GM19099 (cell line): ENCODE measurements around the gene IGSF23.

Experiments used
- POLR2A ChIP-seq: IDR thresholded peaks from 3 replicates; pipeline ENCODE4 v1.6.1; 2011; ENCODE audit warnings: low read depth; ENCODE audit not compliant: insufficient read length; ENCODE audit errors: extremely low read depth

The IGSF23 gene

GRCh38 chr19:44644402-44645016 is 31.1 kb downstream of the IGSF23 start:
- no peak for TF ChIP-seq POLR2A

DNA sequence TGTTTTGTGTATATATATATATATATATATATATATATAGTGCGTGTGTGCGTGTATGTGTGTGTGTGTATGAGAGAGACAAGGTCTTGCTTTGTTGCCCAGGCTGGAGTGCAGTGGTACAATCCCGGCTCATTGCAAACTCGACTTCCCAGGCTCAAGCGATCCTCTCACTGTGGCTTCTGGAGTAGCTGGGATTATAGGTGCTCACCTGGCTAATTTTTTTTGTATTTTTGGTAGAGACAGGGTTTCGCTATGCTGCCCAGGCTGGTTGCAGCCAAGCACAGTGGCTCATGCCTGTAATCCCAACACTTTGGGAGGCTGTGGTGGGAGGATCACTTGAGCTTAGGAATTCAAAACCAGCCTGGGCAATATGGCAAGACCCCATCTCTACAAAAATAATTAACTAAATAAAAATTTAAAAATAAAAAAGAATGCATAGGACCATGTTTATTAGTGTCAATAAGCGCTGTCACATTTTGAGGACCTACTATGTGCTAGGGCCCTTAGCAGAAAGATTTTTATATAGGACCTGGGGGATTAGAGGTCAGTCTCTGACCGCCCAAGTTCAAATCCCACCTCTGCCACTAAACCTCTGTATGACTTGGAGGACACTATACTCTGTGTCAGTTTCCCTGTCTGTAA is 32.2 kb downstream of the IGSF23 start:
- TF ChIP-seq POLR2A, result no peak

GRCh38 chr19:44646049-44646416 is 32.7 kb downstream of the IGSF23 start:
- TF ChIP-seq POLR2A, result no peak

- TF ChIP-seq POLR2A, result no peak
These were observed 33.8 kb downstream of the IGSF23 start for GRCh38 chr19:44647144-44647543.

DNA sequence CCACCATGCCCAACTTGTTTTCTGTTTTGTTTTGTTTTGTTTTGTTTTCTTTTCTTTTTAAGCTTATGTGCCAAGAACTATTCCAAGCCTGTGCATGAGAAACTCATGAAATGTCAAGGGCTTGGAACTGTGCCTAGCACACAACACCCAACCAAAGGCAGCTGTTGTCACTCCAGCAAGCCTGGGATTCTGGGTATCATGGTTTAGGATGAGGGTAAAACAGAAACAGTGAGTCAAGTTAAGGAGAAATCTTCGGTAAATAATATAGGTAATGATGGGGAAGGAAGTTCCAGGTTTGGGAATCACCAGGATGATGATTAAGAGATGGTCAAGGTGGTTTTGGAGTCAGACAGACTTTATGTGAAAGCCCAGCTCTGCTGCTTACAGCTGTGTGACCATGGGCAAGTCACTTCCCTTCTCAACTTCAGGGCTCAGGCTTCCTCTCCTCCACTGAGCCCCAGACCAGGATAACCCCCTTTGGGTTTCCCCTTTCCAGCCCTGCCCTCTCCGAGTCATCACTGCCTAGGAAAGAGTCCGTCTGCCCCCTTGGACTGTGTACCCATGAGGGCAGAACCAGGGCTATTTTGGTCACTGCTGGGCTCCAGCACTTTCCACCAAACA is 35.4 kb downstream of the IGSF23 start:
- TF ChIP-seq POLR2A, result no peak

DNA sequence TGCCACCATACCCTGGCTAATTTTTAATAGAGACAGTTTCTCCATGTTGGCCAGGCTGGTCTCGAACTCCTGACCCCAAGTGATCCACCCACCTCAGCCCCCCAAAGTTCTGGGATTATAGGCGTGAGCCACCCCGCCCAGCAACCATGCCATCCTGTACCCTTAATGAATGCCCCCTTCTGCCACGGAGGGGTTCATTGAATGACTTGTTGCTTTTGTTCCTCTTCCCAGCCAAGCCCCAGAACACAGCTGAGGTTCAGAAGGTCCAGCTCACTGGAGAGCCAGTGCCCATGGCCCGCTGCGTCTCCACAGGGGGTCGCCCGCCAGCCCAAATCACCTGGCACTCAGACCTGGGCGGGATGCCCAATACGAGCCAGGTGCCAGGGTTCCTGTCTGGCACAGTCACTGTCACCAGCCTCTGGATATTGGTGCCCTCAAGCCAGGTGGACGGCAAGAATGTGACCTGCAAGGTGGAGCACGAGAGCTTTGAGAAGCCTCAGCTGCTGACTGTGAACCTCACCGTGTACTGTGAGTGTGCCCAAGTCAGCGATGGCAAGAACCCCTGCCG is 36.3 kb downstream of the IGSF23 start:
- TF ChIP-seq POLR2A, result no peak

GRCh38 chr19:44653343-44653742 is 40.0 kb downstream of the IGSF23 start:
- no peak for TF ChIP-seq POLR2A

- TF ChIP-seq POLR2A, result no peak
These were observed 40.8 kb downstream of the IGSF23 start for GRCh38 chr19:44653977-44654774.

DNA sequence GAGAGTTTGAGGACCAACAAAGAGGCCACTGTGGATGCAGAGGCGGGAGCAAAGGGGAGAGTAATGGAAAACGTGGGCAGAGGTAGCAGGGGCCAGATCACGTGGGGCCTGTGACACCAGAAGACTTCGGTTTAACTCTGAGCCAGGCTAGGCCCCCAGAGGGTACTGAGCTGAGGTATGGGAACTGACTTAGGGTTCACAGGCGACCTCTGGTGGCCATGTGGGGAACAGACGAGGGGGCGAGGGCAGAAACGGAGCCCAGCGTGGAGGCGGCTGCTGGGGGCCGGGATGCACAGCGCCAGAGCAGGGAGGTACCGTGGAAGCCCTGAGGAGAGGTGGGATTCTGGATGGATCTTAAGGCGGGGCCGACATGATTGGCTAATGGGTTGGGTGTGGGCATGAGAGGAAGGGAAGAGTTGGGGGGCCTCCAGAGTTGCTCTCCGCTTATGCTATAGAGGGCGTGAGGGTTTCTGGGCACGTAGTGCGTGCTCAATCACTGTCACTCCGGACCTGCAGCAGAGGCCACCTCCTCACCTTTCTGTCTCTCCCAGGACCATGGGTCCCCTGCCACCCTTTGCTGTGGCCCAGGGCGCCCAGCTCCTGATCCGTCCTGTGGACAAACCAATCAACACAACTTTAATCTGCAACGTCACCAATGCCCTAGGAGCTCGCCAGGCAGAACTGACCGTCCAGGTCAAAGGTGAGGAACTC is 44.0 kb downstream of the IGSF23 start:
- TF ChIP-seq POLR2A, result no peak

DNA sequence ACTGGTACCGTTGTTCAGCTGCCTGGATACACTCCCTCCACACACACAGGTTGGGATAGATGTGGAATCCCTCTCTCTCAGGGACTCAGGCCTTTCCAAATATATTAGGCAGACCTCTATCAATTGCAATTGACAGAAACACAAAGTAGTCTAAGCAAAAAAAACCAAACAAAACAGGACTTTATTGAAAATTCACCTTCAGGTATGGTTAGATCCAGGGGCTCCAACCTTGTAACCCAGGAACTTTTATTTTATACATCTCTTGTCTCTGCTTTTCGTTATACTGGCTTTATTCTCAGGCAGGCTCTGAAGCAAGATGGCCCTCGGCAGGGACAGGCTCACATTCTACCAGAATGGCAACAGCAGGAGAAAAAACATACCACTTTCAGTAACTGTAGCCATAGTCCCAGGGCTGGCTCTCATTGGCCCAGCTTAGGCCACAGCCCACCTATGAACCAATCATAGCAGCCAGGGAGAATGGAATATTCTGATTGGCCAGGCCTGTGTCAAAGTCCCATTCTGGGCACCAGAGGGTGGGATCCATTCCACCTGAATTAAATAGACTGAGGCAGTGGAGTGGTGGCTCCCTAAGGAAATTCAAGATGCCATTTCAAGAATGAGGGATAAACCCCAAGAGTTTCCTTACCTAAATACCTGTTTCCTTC is 44.8 kb downstream of the IGSF23 start:
- no peak for TF ChIP-seq POLR2A

GRCh38 chr19:44660081-44660480 is 46.7 kb downstream of the IGSF23 start:
- TF ChIP-seq POLR2A, result no peak

DNA sequence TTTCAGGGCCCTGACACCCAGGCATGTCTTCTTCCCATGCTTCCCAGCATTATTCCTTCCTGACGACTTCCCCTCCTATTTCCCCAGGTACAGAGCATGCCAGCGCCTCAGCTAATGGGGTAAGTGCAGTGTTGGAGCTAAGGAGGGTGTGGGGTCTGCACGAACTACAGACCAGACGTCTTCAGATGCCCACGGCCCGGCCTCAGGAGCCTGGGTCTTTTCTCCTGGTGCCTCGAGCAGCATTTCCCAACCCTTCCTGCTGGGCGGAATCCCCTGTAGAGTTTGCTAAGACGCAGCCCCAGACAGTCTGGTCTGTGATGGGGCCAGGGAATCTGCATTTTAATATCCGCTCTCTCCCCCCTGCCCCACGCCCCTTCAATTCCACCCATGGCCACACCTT is 47.8 kb downstream of the IGSF23 start:
- no peak for TF ChIP-seq POLR2A

DNA sequence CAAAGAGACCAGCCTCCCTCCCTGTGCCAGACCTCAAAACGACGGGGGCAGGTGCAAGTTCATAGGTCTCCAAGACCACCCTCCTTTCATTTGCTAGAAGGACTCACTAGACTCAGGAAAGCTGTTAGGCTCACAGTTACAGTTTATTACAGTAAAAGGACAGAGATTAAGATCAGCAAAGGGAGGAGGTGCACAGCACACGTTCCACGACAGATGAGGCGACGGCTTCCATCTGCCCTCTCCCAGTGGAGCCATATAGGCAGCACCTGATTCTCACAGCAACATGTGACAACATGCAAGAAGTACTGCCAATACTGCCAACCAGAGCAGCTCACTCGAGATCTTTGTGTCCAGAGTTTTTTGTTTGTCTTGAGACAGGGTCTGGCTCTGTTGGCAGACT is 48.5 kb downstream of the IGSF23 start:
- no peak for TF ChIP-seq POLR2A

DNA sequence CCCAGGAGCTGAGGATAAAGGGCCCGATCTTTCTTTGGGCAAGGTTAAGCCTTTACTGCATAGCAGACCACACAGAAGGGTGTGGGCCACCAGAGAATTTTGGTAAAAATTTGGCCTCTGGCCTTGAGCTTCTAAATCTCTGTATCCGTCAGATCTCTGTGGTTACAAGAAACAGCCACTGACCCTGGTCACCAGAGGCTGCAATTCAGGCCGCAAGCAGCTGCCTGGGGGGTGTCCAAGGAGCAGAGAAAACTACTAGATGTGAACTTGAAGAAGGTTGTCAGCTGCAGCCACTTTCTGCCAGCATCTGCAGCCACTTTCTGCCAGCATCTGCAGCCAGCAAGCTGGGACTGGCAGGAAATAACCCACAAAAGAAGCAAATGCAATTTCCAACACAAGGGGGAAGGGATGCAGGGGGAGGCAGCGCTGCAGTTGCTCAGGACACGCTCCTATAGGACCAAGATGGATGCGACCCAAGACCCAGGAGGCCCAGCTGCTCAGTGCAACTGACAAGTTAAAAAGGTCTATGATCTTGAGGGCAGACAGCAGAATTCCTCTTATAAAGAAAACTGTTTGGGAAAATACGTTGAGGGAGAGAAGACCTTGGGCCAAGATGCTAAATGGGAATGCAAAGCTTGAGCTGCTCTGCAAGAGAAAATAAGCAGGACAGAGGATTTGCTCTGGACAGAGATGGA is 49.5 kb downstream of the IGSF23 start:
- no peak for TF ChIP-seq POLR2A

- TF ChIP-seq POLR2A, result no peak
These were observed 50.6 kb downstream of the IGSF23 start for GRCh38 chr19:44663996-44664395.
